G401.6 (cell line): ENCODE data around the gene SMIM29.
"Not testable (repeated sequence)": the region's sequence is repeated elsewhere in the genome, so short reads cannot be mapped to it uniquely, and the experiment has no call there.

ENCODE experiments used
- FAIRE-seq: peaks from 2 replicates; lab custom pipeline; 2012; peaks lifted over from hg19 to GRCh38; lab: Jason Lieb, UNC

SMIM29 gene

DNA sequence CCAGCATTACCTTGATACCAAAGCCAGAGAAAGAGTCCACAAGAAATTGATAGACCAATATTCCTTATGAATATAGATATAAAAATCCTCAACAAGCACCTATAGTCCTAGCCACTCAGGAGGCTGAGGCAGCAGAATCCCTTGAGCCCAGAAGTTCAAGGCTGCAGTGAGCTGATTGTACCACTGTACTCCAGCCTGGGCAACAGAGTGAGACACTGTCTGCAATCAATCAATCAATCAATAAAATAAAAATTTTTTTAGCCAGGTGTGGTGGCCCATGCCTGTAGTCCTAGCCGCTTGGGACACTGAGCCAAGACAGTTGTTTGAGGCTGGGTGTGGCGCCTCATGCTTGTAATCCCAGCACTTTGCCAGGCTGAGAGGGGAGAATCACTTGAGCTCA is 18.9 kb upstream of the SMIM29 start:
- no peak for FAIRE-seq

DNA sequence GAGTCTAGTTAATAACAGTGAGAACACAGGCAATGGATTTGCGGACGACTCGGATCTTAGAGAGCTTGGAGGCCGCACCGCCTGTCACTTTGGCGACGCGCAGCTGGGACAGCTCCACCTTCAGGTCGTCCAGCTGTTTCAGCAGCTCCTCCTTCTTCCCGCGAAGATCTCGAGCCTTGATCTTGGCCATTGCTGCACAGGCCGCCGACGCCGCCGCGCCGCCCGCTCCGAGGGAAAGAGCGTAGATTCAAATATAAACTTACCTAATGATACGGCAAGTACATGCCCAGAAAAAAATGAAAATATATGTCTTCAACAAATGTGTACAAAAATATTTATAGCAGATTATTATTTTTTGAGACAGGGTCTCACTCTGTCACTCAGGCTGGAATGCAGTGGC is 14.7 kb upstream of the SMIM29 start:
- FAIRE-seq: not testable (repeated sequence)

DNA sequence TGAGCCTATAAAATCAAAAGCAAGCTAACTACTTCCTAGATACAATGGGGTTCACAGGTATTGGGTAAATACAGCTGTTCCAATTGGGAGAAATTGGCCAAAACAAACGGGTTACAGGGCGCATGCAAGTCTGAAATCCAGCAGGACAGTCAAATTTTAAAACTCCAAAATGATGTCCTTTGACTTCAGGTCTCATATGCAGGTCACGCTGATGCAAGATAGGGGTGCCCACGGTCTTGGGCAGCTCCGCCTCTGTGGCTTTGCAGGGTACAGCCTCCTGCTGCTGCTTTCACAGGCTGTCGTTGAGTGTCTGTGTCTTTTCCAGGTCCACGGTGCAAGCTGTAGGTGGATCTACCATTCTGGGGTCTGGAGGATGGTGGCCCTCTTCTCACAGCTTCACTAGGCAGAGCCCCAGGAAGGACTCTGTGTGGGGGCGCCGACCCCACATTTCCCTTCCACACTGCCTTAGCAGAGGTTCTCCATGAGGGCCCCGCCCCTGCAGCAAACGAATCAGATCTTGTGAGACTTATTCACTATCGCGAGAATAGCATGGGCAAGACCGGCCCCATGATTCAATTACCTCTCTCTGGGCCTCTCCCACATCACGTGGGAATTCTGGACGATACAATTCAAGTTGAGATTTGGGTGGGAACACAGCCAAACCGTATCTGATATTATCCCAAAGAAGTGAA is 11.9 kb upstream of the SMIM29 start:
- FAIRE-seq: no peak

- no peak for FAIRE-seq
These were observed 10.8 kb upstream of the SMIM29 start for GRCh38 chr6:34259529-34260069.

DNA sequence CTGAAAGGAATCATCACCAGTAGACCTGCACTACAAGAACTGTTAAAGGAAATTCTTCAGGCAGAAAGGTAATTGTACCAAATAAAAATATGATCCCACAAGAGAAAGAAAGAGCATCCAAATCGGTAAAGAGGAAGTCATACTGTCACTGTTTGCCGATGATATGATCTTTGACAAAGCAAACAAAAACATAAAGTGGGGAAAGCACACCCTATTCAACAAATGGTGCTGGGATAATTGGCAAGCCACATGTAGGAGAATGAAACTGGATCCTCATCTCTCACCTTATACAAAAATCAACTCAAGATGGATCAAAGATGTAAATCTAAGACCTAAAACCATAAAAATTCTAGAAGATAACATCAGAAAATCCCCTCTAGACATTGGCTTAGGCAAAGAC is 3.6 kb upstream of the SMIM29 start:
- FAIRE-seq: not testable (repeated sequence)

GRCh38 chr6:34249469-34250261 is 859 bp upstream of the SMIM29 start:
- FAIRE-seq: no peak

DNA sequence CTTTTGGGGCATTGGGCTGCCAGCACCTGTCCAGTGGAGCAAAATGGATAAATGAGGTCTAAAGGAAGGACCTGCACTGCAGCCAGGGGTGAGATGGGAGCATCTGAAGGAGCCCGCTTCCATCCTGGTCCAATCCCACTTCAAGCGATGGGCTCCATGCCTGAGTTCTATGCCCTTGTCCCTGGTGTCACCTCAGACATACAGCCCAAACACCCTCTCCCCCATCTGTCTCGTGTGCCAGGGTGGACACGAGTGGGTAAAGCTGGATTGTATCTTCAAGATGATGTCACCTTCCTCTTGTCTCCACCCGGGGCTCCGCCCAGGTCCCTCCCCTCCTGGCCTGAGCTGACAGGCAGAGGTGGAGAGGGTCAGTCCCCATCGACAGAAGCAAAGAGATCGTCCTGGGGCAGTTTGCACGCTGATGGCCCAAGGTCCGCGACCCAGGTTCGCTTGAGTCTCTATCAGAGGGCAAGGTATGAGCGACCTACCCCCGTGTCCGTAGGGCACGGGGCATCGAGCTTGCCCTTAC is 544 bp downstream of the SMIM29 start:
- no peak for FAIRE-seq

DNA sequence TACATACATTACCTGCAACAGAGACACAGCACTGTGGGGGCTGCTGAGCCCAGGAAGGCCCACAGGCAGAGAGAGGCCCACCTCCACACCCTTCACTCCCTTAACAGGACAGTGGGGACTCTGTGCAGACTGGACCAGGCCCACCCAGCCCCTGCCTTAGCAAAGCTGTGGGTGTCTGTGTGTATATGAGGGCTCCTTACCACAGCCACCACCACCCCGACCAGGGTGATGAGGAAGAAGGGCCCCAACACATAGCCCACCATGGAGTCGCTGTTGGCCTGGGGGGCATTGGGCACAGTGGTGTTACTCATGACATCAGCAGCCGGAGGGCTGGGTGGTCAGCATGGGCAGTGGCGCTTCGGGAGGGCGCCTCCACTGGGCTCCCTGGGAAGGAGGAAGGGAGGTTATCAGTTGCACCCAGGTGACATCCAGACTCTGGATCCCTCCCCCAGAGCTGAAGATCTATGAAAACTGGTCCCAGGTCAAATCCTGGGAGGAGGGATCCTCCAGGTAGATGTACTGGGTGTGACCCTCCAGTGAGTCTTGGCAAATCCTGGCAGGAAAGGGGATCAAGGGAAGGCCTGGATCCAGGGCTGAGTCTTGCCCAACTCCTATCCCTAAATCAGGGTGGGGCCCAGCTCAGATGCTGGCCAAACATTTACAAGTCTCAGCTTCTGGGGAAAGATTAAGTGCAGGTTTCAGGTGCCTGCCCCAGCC is 1.2 kb downstream of the SMIM29 start:
- no peak for FAIRE-seq

DNA sequence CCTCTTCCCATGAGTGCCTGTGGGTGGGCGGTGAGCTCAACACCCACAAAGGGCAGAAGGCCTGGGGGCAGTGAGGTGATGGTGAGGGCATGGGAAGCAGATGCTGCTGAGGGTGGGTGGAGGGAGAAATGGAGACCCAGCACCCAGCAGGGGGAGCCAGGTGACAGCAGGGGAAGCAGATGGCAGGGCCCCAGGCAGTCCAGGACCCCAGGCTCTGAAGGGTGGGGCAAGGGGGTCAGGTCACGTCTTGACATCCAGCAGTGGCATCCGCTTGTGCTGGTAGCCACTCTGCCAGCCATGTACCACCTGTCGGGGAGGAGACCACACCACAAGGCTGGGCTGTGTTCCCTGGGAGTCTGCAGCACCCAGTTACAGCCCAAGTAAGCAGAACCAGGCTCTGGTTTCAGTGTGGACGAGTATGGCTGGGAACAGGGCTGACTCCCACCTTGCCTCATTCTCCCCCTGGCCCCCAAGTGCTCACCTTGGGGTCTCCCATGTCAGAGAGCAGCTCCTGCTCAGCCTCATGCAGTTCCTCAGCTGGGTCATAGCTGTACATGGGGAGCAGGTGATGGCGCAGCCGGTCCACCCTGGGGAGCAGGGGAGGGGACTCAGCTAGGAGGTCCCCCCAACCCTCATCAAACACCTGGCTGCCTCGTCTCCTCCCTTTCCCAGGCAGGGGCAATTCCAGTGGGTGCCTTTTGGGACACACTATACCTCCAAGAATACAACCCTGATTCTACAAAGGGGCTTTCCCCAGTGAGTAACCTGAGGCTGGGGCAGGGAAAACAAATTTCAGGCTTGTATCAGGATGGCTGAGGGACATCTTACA is 2.0 kb downstream of the SMIM29 start:
- no peak for FAIRE-seq

- FAIRE-seq: no peak
These were observed 2.6 kb downstream of the SMIM29 start for GRCh38 chr6:34246249-34246562.

DNA sequence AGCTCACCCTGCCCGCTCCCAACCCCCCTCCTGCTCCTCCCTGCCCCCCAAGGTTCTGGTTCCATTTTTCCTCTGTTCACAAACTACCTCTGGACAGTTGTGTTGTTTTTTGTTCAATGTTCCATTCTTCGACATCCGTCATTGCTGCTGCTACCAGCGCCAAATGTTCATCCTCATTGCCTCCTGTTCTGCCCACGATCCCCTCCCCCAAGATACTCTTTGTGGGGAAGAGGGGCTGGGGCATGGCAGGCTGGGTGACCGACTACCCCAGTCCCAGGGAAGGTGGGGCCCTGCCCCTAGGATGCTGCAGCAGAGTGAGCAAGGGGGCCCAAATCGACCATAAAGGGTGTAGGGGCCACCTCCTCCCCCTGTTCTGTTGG is 3.1 kb downstream of the SMIM29 start:
- FAIRE-seq: not testable (repeated sequence)

DNA sequence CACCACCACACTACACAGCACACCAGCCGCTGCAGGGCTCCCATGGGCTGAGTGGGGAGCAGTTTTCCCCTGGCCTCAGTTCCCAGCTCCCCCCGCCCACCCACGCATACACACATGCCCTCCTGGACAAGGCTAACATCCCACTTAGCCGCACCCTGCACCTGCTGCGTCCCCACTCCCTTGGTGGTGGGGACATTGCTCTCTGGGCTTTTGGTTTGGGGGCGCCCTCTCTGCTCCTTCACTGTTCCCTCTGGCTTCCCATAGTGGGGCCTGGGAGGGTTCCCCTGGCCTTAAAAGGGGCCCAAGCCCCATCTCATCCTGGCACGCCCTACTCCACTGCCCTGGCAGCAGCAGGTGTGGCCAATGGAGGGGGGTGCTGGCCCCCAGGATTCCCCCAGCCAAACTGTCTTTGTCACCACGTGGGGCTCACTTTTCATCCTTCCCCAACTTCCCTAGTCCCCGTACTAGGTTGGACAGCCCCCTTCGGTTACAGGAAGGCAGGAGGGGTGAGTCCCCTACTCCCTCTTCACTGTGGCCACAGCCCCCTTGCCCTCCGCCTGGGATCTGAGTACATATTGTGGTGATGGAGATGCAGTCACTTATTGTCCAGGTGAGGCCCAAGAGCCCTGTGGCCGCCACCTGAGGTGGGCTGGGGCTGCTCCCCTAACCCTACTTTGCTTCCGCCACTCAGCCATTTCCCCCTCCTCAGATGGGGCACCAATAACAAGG is 3.6 kb downstream of the SMIM29 start:
- not testable (repeated sequence) for FAIRE-seq

GRCh38 chr6:34243901-34244884 is 4.6 kb downstream of the SMIM29 start:
- peak; percentile 78 for FAIRE-seq

- FAIRE-seq: no peak
These were observed 5.6 kb downstream of the SMIM29 start for GRCh38 chr6:34243131-34243771.

- no peak for FAIRE-seq
These were observed 6.3 kb downstream of the SMIM29 start for GRCh38 chr6:34242252-34243130.

DNA sequence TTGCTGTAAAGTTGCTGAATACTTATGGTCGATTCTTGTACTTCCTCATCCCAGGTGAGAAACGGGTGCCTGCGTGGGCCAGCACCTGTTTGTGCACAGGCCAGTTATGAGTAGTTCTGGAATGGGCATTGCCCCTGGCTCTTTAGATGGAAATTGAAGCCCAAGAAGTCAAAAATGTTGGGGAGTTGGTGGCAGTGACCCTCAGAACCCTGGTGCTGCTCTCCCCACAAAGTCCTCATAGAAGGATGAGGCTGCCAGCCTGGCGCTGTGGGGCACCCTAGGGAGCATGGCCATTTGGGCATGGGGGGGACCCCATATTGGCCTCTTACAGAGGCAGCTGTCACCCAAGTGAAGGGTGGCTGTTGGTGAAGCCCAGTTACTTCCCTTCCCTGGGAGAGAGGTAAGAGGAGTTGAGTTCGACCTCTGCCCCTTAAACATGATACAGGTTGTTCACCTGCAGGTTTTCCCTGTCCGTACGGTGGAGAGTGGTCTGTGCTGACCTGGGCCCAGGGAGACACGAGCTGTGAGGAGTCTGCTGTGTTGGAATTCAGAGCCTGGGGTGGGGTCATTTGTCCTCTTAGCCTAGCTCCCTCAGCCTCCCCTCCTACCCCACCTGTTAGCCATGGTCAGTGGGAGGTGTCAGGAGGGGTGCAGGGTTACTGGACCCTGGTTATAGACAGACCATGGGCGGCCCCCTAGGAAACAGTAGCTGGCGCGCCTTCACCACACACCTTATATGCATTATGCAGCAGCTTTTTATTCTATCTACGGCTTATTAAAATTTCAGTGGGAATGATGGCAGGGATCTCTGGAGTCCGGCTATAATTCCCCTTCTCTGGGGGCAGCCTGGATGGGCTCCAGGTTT is 7.2 kb downstream of the SMIM29 start:
- no peak for FAIRE-seq
